ENCODE results near the gene SSUH2. TPM values are rescaled to one million over a fixed set of nuclear protein-coding genes. Genes with fewer than 3 reads are reported as not detected.

The SSUH2 gene
- total and polyA plus RNA-seq, 4 donors = 0.07 to 3.4 (median 0.34) TPM

DNA sequence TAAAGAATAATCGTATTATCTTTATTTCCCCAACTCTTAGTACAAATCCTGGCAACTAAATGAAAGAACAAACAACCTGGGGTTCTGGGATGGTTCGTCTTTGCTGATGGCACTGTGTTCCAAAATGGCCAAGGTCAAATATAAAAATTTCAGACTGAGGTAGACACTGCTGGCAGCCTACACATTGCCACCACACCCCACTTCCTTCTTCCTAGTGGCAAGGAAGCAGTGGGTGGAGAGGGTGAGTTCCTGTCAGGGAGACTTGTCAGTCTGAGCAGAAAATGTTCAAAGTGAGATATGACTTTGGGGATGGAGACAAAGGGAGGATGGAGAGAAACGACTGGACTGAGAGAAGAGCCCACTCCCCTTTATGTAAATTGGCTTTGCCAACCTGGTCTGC is 73.3 kb downstream of the SSUH2 start:
- H3K27me3 ChIP-seq (ENCODE audit: control insufficient read depth in 3 of 3, insufficient read depth in 3 of 3, low read length in 2 of 3) = no peaks in the 10 kb centered on the region
- TF ChIP-seq, protein P1, sequence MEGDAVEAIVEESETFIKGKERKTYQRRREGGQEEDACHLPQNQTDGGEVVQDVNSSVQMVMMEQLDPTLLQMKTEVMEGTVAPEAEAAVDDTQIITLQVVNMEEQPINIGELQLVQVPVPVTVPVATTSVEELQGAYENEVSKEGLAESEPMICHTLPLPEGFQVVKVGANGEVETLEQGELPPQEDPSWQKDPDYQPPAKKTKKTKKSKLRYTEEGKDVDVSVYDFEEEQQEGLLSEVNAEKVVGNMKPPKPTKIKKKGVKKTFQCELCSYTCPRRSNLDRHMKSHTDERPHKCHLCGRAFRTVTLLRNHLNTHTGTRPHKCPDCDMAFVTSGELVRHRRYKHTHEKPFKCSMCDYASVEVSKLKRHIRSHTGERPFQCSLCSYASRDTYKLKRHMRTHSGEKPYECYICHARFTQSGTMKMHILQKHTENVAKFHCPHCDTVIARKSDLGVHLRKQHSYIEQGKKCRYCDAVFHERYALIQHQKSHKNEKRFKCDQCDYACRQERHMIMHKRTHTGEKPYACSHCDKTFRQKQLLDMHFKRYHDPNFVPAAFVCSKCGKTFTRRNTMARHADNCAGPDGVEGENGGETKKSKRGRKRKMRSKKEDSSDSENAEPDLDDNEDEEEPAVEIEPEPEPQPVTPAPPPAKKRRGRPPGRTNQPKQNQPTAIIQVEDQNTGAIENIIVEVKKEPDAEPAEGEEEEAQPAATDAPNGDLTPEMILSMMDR (IDR thresholded peaks at IDR 0.05; ENCODE audit: control extremely low read depth, extremely low read depth) = no peak
- H3K4me1 ChIP-seq (ENCODE audit: control insufficient read depth in 5 of 5, insufficient read depth in 5 of 5, low read length in 5 of 5) = peaks cover 0 to 15% (median 4%) of the 10 kb centered on the region in 5 donors
- peaks cover 19 to 44% (median 30%) of the 10 kb centered on the region in 4 donors for H3K36me3 ChIP-seq (ENCODE audit: control insufficient read depth in 4 of 4, insufficient read depth in 4 of 4, low read length in 4 of 4)
- no peak for ATAC-seq (ENCODE audit: insufficient read depth, low FRiP score)
- DNase-seq = no peak
- 52 to 77% methylated on average over 2 to 3 of the region's 3 CpGs for WGBS, 2 donors
- no peak overlapping the region for H3K4me3 ChIP-seq
- peaks cover 0 to 2% (median 0%) of the 10 kb centered on the region in 4 donors for H3K9me3 ChIP-seq (ENCODE audit: control insufficient read depth in 4 of 4, insufficient read depth in 3 of 4, low read length in 3 of 4)
- no peak overlapping the region for H3K9ac ChIP-seq (ENCODE audit: insufficient read depth in 1 of 2, low read length in 2 of 2)
- H3K27ac ChIP-seq (ENCODE audit: low read depth in 1 of 2, low read length in 1 of 2) = no peak overlapping the region

Other genes starting within 250 kb of the SSUH2 start
- 100 to 1,000 TPM in 1 of 2 donors, 10 to 100 TPM in 1; 95.7 to 101 TPM for gene LMCD1, start 143.0 kb downstream of the SSUH2 start, total RNA-seq
- 100 to 1,000 TPM in 1 of 2 donors, 10 to 100 TPM in 1; 33.6 to 179 TPM for gene LMCD1, start 143.0 kb downstream of the SSUH2 start, polyA plus RNA-seq
- gene CAV3, start 89.0 kb upstream of the SSUH2 start, total RNA-seq = not detected
- under 1 TPM; 0.06 to 0.18 TPM for gene CAV3, start 89.0 kb upstream of the SSUH2 start, polyA plus RNA-seq
- gene OXTR, start 124.8 kb upstream of the SSUH2 start, total RNA-seq = 1 to 10 TPM; 2.6 to 3.5 TPM
- 1 to 10 TPM in 1 of 2 donors, under 1 TPM in 1; 0.49 to 1.2 TPM for gene OXTR, start 124.8 kb upstream of the SSUH2 start, polyA plus RNA-seq

Data from lung (tissue), 12 donors.